ENCODE measurements around the gene BABAM2. TPM values are rescaled to one million over a fixed set of nuclear protein-coding genes. Genes with fewer than 3 reads are reported as not detected.
"Not testable (repeated sequence)": the region's sequence is repeated elsewhere in the genome, so short reads cannot be mapped to it uniquely, and the experiment has no call there.

Gene BABAM2
- total and polyA plus RNA-seq, 2 experiments from 2014 or later = 17.8 to 21.5 TPM

- peaks cover 17% of the 10 kb centered on the region for H3K36me3 Mint-ChIP-seq (ENCODE audit: low read depth)
These were observed 77.5 kb downstream of the BABAM2 start for GRCh38 chr2:27968045-27968444.

GRCh38 chr2:27968957-27969356 is 78.4 kb downstream of the BABAM2 start:
- H3K4me1 ChIP-seq (ENCODE audit: insufficient read depth); H3K36me3 ChIP-seq (ENCODE audit: insufficient read depth); H3K27me3 Mint-ChIP-seq (ENCODE audit: insufficient read depth, low read depth, poor library complexity); H3K4me3 Mint-ChIP-seq; H4K20me1 ChIP-seq (replicated peaks; ENCODE audit: insufficient read depth); H3K4me1 Mint-ChIP-seq; DNase-seq (ENCODE audit: low spot score); H3K27ac ChIP-seq (ENCODE audit: low read depth); H3K4me3 ChIP-seq; ATAC-seq; H3K27me3 ChIP-seq (ENCODE audit: insufficient read depth); H2AFZ ChIP-seq; H3K4me2 ChIP-seq; H3K79me2 ChIP-seq (replicated peaks; ENCODE audit: insufficient read depth); H3K9me2 ChIP-seq (ENCODE audit: insufficient read depth); H3F3A ChIP-seq (replicated peaks; ENCODE audit: low read depth); H3K27ac Mint-ChIP-seq: not testable (repeated sequence)
- H3K36me3 Mint-ChIP-seq (ENCODE audit: low read depth) = peaks cover 17% of the 10 kb centered on the region
- peaks cover 25% of the 10 kb centered on the region for H3K9me3 Mint-ChIP-seq

More at GRCh38 chr2:27968045-27968444, 77.5 kb downstream of the BABAM2 start:
- not testable (repeated sequence) for H3K9me2 ChIP-seq (ENCODE audit: insufficient read depth); H3K27ac ChIP-seq (ENCODE audit: low read depth); H3K4me2 ChIP-seq; H3F3A ChIP-seq (replicated peaks; ENCODE audit: low read depth); H4K20me1 ChIP-seq (replicated peaks; ENCODE audit: insufficient read depth); H3K27ac Mint-ChIP-seq; H3K4me3 ChIP-seq; H3K36me3 ChIP-seq (ENCODE audit: insufficient read depth); H3K4me3 Mint-ChIP-seq; H2AFZ ChIP-seq; DNase-seq (ENCODE audit: low spot score); ATAC-seq; H3K4me1 ChIP-seq (ENCODE audit: insufficient read depth); H3K27me3 ChIP-seq (ENCODE audit: insufficient read depth); H3K27me3 Mint-ChIP-seq (ENCODE audit: insufficient read depth, low read depth, poor library complexity); H3K4me1 Mint-ChIP-seq; H3K79me2 ChIP-seq (replicated peaks; ENCODE audit: insufficient read depth)
- H3K9me3 Mint-ChIP-seq = peaks cover 25% of the 10 kb centered on the region

GRCh38 chr2:27972311-27972710 is 81.8 kb downstream of the BABAM2 start:
- H3K4me1 Mint-ChIP-seq = peaks cover 8% of the 10 kb centered on the region; the same call in 2 of the 3 replicates
- ATAC-seq = no peak
- H3K4me3 Mint-ChIP-seq = no peak overlapping the region
- H2AFZ ChIP-seq = no peak overlapping the region
- no peaks in the 10 kb centered on the region for H3K9me2 ChIP-seq (ENCODE audit: insufficient read depth)
- H3K36me3 ChIP-seq (ENCODE audit: insufficient read depth) = no peaks in the 10 kb centered on the region
- no peak overlapping the region for H3K27ac ChIP-seq (ENCODE audit: low read depth)
- peaks cover 23% of the 10 kb centered on the region for H3K9me3 Mint-ChIP-seq
- H3F3A ChIP-seq (replicated peaks; ENCODE audit: low read depth) = no peaks in the 10 kb centered on the region
- no peak overlapping the region for H3K4me3 ChIP-seq
- H3K27me3 ChIP-seq (ENCODE audit: insufficient read depth) = no peaks in the 10 kb centered on the region
- H3K27me3 Mint-ChIP-seq (ENCODE audit: insufficient read depth, low read depth, poor library complexity) = no peaks in the 10 kb centered on the region
- H4K20me1 ChIP-seq (replicated peaks; ENCODE audit: insufficient read depth) = no peaks in the 10 kb centered on the region
- peaks cover 6% of the 10 kb centered on the region; the same call in 1 of the 2 replicates for H3K4me1 ChIP-seq (ENCODE audit: insufficient read depth)
- H3K36me3 Mint-ChIP-seq (ENCODE audit: low read depth) = peaks cover 15% of the 10 kb centered on the region
- H3K4me2 ChIP-seq = no peak overlapping the region
- H3K27ac Mint-ChIP-seq = no peak overlapping the region
- no peaks in the 10 kb centered on the region for H3K79me2 ChIP-seq (replicated peaks; ENCODE audit: insufficient read depth)
- DNase-seq (ENCODE audit: low spot score) = no peak
- no peak for TF ChIP-seq ZNF114 (CRISPR knock-in tag; IDR thresholded peaks at IDR 0.05)
- TF ChIP-seq POLR2AphosphoS5 (IDR thresholded peaks at IDR 0.05; ENCODE audit: low read depth) = no peak
- no peak for TF ChIP-seq JUNB (IDR thresholded peaks at IDR 0.05; ENCODE audit: unreplicated experiment)
- no peak for TF ChIP-seq ETS1 (IDR thresholded peaks at IDR 0.05)
- no peak for TF ChIP-seq REST (IDR thresholded peaks at IDR 0.05; ENCODE audit: unreplicated experiment)
- no peak for TF ChIP-seq EZH2 (IDR thresholded peaks at IDR 0.05; ENCODE audit: low read depth, unreplicated experiment)
- TF ChIP-seq ZNF462 (CRISPR knock-in tag; IDR thresholded peaks at IDR 0.05) = no peak
